NCI-H510A (cell line): ENCODE data around the gene TACC2.
A peak's percentile ranks its signal among the peaks of the same experiment; 100 is the strongest.

Source experiments
- DNase-seq: peaks from one replicate; lab custom pipeline; 2025; lab: John Stamatoyannopoulos, UW

Gene TACC2

GRCh38 chr10:122121059-122121458 is 132.1 kb downstream of the TACC2 start:
- peak; percentile 89 for DNase-seq

- no peak for DNase-seq
Measured at GRCh38 chr10:122122493-122122892, 133.5 kb downstream of the TACC2 start.

GRCh38 chr10:122123186-122123585 is 134.2 kb downstream of the TACC2 start:
- DNase-seq, result no peak

GRCh38 chr10:122124342-122124741 is 135.4 kb downstream of the TACC2 start:
- no peak for DNase-seq

- no peak for DNase-seq
Measured at GRCh38 chr10:122124808-122125207, 135.8 kb downstream of the TACC2 start.

GRCh38 chr10:122126763-122127659 is 138.0 kb downstream of the TACC2 start:
- no peak for DNase-seq

GRCh38 chr10:122127943-122128342 is 139.0 kb downstream of the TACC2 start:
- no peak for DNase-seq

GRCh38 chr10:122128357-122128756 is 139.4 kb downstream of the TACC2 start:
- no peak for DNase-seq

GRCh38 chr10:122130474-122131110 is 141.6 kb downstream of the TACC2 start:
- DNase-seq, result no peak

GRCh38 chr10:122132331-122132755 is 143.4 kb downstream of the TACC2 start:
- DNase-seq, result peak; percentile 50

- DNase-seq, result no peak
Measured at GRCh38 chr10:122132882-122133565, 144.1 kb downstream of the TACC2 start.

- no peak for DNase-seq
Measured at GRCh38 chr10:122135251-122136025, 146.5 kb downstream of the TACC2 start.

GRCh38 chr10:122138831-122139625 is 150.1 kb downstream of the TACC2 start:
- no peak for DNase-seq

GRCh38 chr10:122139627-122140170 is 150.7 kb downstream of the TACC2 start:
- no peak for DNase-seq

GRCh38 chr10:122140461-122140902 is 151.5 kb downstream of the TACC2 start:
- no peak for DNase-seq

- no peak for DNase-seq
Measured at GRCh38 chr10:122140941-122141623, 152.1 kb downstream of the TACC2 start.

- DNase-seq, result no peak
Measured at GRCh38 chr10:122141821-122142640, 153.1 kb downstream of the TACC2 start.

GRCh38 chr10:122142641-122143237 is 153.8 kb downstream of the TACC2 start:
- DNase-seq, result no peak
